Mesodermal cell (in vitro differentiated cells): ENCODE results near the gene FABP3.

Experiments
- H3K27ac ChIP-seq: 2 replicates; pipeline ENCODE4 v1.7.0; 2013; ENCODE audit warnings: mild to moderate bottlenecking, low read depth, low read length, moderate library complexity; ENCODE audit not compliant: severe bottlenecking
- H3K36me3 ChIP-seq: 2 replicates; pipeline ENCODE4 v1.7.1; 2013; ENCODE audit warnings: mild to moderate bottlenecking, low read length, moderate library complexity; ENCODE audit not compliant: control insufficient read depth, insufficient read depth
- H3K4me1 ChIP-seq: one replicate; pipeline ENCODE4 v1.7.1; 2013; ENCODE audit warnings: mild to moderate bottlenecking, low read length; ENCODE audit not compliant: insufficient read depth, control insufficient read depth, poor library complexity, severe bottlenecking
- H3K4me3 ChIP-seq: 2 replicates; pipeline ENCODE4 v1.7.0; 2013; ENCODE audit warnings: low read length, control low read depth, mild to moderate bottlenecking; ENCODE audit not compliant: insufficient read depth, poor library complexity, severe bottlenecking; ENCODE audit errors: extremely low read depth
- H3K9me3 ChIP-seq: 2 replicates; pipeline ENCODE4 v1.7.1; 2013; ENCODE audit warnings: mild to moderate bottlenecking, low read length, moderate library complexity; ENCODE audit not compliant: control insufficient read depth
- WGBS, 2 experiments: methylation state at CpG; one replicate each; pipeline ENCODE4 v1.1.5; 2013; ENCODE audit warnings: missing lambda C conversion rate in 2 of 2; ENCODE audit not compliant: insufficient coverage in 2 of 2; 5-methylcytosine and 5-hydroxymethylcytosine counted together

FABP3 gene

GRCh38 chr1:31371121-31371959 is 1.5 kb downstream of the FABP3 start:
- Histone ChIP-seq H3K36me3 (peaks cover 30% of the 10 kb centered on the region), H3K9me3 (no peaks in the 10 kb centered on the region), H3K27ac (no peak overlapping the region), H3K4me1 (peaks cover 32% of the 10 kb centered on the region), H3K4me3 (peak overlapping the region; percentile 36)
- 94 to 98% methylated on average over 5 to 6 of the region's 10 CpGs for WGBS, 2 experiments

DNA sequence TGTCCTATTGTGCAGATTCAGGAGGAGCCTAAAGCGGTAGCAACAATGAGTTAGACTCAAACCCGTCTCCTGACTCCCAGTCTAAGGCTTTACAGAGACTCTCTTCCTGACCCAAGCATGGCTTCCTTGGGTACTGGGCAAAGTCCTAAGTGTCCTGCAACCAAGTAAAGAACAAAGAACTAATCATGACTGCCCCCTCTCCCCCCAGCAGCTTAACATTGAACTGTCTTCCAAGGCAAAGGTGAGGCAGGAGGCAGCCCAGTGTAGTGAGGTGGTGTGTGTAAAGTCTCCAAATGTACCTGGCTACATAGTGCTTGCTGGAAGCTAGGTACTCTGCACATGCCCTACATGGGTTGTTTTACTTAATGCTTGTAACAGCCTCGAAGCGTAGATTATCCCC is 2.3 kb downstream of the FABP3 start:
- Histone ChIP-seq H3K4me3 (no peak overlapping the region), H3K27ac (no peak overlapping the region), H3K36me3 (peaks cover 38% of the 10 kb centered on the region), H3K9me3 (no peaks in the 10 kb centered on the region), H3K4me1 (peaks cover 27% of the 10 kb centered on the region)
- WGBS, 2 experiments: 88 to 93% methylated on average over 3 to 4 of the region's 4 CpGs

GRCh38 chr1:31370021-31370420 is 2.9 kb downstream of the FABP3 start:
- peaks cover 43% of the 10 kb centered on the region for H3K36me3 ChIP-seq
- H3K4me3 ChIP-seq: no peak overlapping the region
- no peak overlapping the region for H3K27ac ChIP-seq
- 82% methylated on average over 1 of the region's 2 CpGs; no CpG with 5 or more reads in 1 of the 2 experiments for WGBS, 2 experiments
- peaks cover 27% of the 10 kb centered on the region for H3K4me1 ChIP-seq
- H3K9me3 ChIP-seq: no peaks in the 10 kb centered on the region

GRCh38 chr1:31368611-31369107 is 4.2 kb downstream of the FABP3 start:
- 100% methylated on average over 3 of the region's 3 CpGs for WGBS, 2 experiments
- no peaks in the 10 kb centered on the region for H3K9me3 ChIP-seq
- H3K36me3 ChIP-seq: peaks cover 57% of the 10 kb centered on the region
- H3K4me3 ChIP-seq: no peak overlapping the region
- no peak overlapping the region for H3K27ac ChIP-seq
- H3K4me1 ChIP-seq: peaks cover 16% of the 10 kb centered on the region

- Histone ChIP-seq H3K4me3 (no peak overlapping the region), H3K4me1 (peaks cover 12% of the 10 kb centered on the region), H3K36me3 (peaks cover 61% of the 10 kb centered on the region), H3K9me3 (no peaks in the 10 kb centered on the region), H3K27ac (no peak overlapping the region)
- 63 to 92% methylated on average over 1 to 2 of the region's 2 CpGs for WGBS, 2 experiments
These were observed 6.1 kb downstream of the FABP3 start for GRCh38 chr1:31366796-31367195.

- 94 to 100% methylated on average over 1 to 3 of the region's 3 CpGs for WGBS, 2 experiments
- H3K27ac ChIP-seq: no peak overlapping the region
- H3K36me3 ChIP-seq: peaks cover 76% of the 10 kb centered on the region
- no peak overlapping the region for H3K4me3 ChIP-seq
- H3K9me3 ChIP-seq: no peaks in the 10 kb centered on the region
- no peaks in the 10 kb centered on the region for H3K4me1 ChIP-seq
These were observed 8.2 kb downstream of the FABP3 start for GRCh38 chr1:31364561-31365250.

GRCh38 chr1:31362032-31362431 is 10.8 kb downstream of the FABP3 start:
- peaks cover 65% of the 10 kb centered on the region for H3K36me3 ChIP-seq
- 95 to 100% methylated on average over 2 to 3 of the region's 3 CpGs for WGBS, 2 experiments
- H3K9me3 ChIP-seq: no peaks in the 10 kb centered on the region
- H3K4me3 ChIP-seq: no peak overlapping the region
- no peak overlapping the region for H3K27ac ChIP-seq
- no peaks in the 10 kb centered on the region for H3K4me1 ChIP-seq

DNA sequence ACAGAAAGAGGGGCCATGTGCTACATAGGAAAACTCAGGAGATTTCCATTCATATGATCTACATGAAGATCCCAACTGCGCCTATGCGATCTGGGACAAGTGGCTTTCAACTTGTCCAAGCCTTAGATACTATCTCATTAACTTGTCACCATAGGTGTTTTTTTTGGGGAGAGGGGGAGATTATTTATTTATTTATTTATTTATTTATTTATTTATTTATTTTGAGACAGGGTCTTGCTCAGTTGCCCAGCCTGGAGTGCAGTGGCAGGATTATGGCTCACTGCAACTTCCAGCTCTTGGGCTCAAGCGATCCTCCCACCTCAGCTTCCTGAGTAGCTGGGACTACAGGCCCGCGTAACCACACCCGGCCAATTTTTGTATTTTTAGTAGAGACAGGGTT is 11.3 kb downstream of the FABP3 start:
- Histone ChIP-seq H3K4me1 (no peaks in the 10 kb centered on the region), H3K36me3 (peaks cover 65% of the 10 kb centered on the region), H3K4me3 (no peak overlapping the region), H3K9me3 (no peaks in the 10 kb centered on the region), H3K27ac (no peak overlapping the region)
- 87 to 100% methylated on average over 4 of the region's 6 CpGs for WGBS, 2 experiments

DNA sequence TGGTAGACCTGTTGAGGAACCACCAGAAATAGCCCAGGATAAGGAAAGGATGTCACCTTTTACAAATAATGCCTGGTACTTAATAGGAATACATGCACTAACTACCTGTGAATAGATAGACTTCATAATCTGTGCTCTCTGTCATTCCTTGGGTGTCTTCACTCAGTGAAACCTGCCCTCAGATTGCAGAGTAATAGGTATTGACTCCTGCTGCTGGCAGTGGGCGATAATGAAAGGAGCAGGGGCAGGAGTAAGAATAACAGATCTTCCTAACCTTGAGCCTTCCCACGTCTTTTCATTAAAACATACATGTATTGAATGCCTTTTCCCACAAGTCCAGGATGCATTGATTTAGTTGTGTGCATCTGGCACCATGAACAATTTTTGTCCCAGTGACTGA is 16.4 kb downstream of the FABP3 start:
- Histone ChIP-seq H3K9me3 (no peaks in the 10 kb centered on the region), H3K36me3 (peaks cover 65% of the 10 kb centered on the region), H3K4me1 (no peaks in the 10 kb centered on the region), H3K4me3 (no peak overlapping the region), H3K27ac (no peak overlapping the region)
- 100% methylated on average over 1 of the region's 2 CpGs; no CpG with 5 or more reads in 1 of the 2 experiments for WGBS, 2 experiments

DNA sequence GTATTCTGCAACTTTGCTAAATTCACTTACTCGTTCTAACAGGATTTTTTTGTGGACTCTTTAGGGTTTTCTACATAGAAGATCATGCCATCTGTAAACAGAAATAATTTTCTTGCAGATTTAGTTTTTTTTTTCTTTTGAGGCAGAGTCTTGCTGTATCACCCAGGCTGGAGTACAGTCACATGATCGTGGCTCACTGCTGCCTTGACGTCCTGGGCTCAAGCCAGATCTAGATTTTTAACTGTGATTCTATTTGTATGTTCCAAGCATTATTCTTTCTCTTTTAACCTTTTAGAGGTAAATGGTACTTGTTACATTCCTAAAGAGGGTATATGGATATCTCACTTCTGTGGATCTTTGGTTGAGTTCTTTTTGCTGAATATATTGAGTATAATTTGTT is 18.6 kb downstream of the FABP3 start:
- Histone ChIP-seq H3K4me3 (no peak overlapping the region), H3K27ac (no peak overlapping the region), H3K4me1 (no peaks in the 10 kb centered on the region), H3K36me3 (peaks cover 66% of the 10 kb centered on the region), H3K9me3 (no peaks in the 10 kb centered on the region)
- 83% methylated on average over 1 of the region's 3 CpGs; no CpG with 5 or more reads in 1 of the 2 experiments for WGBS, 2 experiments
